ENCODE results near the gene CDR2L.
"Not testable (repeated sequence)": the region's sequence is repeated elsewhere in the genome, so short reads cannot be mapped to it uniquely, and the experiment has no call there.

Gene CDR2L

DNA sequence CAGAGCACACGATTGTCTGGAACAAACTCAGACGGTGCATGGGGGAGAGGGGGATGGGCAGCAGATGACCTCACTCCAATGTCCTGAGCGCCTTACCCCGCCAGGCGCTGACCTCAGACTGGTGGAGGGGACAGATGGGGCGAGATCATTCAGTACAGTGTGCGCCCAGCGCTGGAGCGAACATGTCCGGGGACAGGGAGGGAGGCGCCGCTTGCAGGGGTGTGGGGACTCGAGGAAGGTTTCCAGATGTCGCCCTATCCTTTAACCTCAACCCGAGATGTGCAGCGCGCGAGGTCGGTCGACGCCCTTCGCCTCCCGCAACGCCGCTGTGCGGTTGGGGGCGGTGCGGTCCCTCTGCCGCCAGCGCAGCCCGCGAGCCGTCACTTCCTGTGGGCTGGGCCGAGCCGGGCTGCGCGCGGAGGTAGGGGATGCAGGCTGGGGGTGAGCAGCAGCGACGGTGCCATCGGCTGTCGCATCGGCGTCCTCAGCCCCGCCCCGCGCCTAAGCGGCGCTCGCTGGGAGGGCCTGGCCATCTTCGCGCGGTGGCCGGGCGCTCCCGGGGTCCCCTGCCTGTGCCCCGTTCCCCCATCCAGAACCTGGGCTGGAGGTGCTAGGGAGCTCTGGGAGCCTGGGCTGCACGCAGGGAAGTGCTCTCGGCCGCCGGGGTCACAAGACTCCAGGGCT lies 5.3 kb upstream of the CDR2L start:
- DNase-seq (ENCODE audit: low read depth in 2 of 2) = peak; percentile 45 to 74

DNA sequence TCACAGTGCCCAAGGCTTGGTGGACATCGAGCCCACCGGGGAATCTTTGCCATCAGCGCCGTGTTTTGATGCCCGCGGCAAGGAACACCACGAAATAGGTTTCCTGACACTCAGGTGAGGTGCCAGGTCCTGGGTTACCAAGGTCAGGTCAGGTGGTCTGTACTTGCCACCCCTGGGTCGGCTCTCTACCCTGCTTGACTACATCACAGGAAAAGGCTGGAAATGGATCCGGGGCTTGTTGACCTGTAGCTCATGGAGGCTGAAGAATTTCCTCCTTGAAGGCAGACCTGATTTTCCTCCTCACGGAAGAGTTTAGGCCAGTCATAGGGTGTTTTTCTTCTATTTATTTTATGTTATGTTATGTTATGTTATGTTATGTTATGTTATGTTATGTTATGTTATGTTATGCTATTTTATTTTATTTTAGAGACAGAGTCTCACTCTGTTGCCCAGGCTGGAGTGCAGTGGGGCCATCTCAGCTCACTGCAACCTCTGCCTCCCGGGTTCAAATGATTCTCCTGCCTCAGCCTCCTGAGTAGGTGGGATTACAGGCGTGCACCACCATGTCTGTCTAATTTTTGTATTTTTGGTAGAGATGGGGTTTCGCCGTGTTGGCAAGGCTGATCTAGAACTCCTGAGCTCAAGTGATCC lies 4.6 kb upstream of the CDR2L start:
- DNase-seq (ENCODE audit: low read depth in 2 of 2) = not testable (repeated sequence)

DNA sequence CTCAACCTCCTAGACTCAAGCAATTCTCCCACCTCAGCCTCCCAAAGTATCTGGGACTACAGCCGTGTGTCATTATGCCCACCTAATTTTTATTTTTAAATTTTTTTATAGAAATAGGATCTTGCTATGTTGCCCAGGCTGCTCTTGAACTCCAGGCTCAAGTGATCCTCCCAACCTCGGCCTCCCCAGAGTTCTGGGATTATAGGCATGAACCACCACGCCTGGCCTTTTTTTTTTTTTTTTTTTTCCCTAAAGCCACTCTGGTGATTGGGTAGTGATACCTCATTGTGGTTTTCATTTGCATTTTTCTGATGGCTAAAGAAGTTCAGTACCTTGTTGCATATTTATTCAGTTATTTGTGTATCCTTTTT lies 1.2 kb upstream of the CDR2L start:
- DNase-seq (ENCODE audit: low read depth in 2 of 2) = no peak

DNA sequence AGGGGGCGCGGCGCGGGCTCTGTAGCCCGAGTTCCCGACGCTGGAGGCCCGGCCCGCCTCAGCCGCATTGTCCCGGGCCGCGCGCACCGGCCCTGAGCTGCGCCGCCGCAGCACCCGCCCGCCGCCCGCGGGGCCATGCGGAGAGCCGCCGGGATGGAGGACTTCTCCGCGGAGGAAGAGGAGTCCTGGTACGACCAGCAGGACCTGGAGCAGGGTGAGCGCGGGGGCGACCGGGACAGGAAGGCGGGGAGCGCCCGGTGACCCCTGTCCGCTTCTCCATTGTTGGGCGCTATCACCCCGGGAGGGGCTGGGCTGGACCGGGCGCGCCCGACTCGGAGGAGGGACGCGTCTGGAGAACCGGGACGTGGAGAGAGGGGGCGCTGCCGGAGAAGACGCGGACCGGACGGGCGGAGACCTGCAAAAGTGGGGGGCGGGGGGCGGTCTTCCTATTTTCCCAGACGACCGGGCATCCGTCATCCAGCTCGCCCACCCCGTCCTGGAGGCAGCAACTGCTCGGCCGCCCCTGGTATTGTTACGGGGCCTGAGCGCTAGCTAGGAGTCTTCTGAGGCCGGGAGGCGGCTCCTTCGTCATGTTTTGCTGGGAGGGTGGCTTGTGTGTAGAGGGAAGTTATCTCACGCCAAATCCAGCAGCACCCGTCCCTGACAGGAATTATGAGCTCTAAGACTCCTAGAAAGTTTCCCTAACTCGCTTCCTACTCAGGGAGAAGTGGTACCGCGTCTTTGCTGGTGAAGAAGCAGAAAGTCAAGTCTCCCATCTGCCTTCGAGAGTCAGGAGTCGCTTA lies 678 bp downstream of the CDR2L start:
- DNase-seq (ENCODE audit: low read depth in 2 of 2) = no peak

DNA sequence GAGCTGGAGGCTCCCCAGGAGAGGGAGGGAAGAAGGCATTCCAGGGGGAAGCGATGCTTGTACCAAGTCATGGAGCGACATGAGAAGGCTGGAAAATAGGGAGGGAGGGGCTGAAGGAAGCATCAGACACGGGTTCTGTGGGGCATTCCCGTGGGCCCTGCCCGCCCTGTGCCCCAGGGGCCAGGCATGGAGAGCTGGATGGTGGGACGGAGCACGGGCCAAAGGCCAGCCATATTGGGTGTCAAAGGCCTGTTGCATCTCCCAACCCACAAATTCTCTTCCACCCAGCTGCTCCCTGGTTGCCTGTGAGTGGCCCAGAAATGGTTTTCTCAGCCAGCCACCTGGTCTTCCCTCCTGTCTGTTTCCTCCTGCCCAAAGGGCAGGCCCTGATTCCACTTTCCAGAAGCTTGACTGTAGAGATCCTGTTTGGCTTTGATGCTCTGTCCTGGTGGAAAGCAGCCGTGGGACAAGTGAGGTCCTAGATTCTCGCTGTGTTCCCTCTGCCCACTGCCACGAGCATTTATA lies 3.2 kb downstream of the CDR2L start:
- no peak for DNase-seq (ENCODE audit: low read depth in 2 of 2)

DNA sequence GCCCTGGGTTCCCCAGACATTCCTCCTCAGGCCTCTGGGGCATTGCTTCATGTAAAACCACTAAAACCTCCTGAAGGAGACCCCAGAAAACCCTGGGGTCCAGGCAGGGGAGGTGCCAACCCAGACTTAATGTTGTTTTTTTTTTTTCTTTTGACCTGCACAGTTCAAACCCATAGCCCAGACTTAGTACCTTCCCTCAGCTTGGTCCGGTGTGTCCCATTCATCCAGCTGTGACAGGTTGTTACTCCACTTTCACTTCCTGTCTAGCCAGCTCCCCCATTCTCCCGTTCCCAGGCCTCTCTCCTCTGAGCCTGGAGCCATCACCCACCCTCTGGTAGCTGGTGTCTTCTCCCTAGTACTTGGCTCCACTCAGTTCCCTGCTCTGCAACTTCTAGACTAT lies 4.8 kb downstream of the CDR2L start:
- no peak for DNase-seq (ENCODE audit: low read depth in 2 of 2)

DNA sequence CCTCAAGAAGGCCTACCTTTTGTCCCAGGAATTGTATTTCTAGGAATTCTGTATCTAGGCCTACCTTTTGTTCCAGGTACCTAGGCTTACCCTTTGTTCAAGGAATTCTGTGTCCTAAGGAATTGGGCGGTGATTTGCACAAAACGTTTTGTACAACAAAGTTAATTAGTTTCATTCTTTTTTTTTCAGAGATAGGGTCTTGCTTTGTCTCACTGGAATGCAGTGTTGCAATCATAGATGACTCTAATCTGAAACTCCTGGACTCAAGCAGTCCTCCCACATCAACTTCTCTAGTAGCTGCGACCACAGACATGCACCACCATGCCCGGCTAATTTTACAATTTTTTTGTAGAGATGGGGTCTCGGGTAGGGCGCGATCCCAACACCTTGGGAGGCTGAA lies 7.0 kb downstream of the CDR2L start:
- DNase-seq (ENCODE audit: low read depth in 2 of 2) = no peak

DNA sequence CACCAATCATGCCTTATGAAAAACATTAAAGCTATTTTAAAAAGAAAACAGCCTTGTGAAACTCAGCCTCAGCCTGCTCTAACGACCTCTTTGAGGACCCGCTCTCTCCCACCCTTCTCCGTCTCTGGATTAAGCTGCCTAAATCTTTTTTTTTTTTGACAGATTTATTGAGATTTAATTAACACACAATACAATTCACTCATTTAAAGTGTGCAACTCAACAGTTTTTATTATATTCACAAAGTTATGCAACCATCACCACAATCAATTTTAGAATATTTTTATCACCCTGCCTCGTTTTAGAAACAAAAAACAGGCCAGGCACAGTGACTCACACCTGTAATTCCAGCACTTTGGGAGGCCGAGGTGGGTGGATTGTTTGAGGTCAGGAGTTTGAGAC lies 8.4 kb downstream of the CDR2L start:
- DNase-seq (ENCODE audit: low read depth in 2 of 2) = no peak

DNA sequence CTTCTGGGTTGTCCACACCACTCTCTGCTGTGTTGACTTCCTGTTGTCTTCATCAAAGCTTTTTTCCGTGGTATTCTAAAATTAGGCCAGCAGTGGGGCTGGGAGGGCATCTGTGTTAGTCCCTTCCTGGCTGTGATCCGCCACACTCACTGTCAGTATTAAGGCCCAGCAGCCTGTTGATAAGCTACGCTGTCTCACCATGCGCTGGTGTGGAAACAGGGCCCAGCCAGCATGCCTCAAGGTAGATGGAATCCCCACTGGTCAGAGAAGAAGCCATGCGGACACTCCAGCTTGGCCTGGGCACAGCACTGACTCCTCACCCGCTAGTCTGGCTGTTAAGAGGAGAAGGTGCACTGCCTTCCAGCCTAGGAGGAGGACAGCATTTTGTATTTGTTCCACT lies 11.4 kb downstream of the CDR2L start:
- DNase-seq (ENCODE audit: low read depth in 2 of 2) = no peak

DNA sequence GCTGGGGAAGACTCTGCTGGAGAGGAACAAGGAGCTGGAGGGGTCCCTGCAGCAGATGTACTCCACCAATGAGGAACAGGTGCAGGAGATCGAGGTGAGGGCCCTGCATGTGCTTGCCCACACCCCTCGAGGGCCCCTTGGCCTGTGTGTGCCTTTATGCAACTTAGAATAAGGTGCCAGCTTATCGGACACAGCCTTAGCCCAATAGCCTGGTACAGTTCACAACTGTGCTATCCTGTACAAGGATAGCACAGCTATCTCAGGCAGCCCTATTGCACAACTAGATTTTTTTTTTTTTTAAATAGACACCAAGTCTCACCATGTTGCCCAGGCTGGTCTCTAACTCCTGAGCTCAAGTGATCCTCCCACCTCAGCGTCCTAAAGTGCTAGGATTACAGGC lies 12.1 kb downstream of the CDR2L start:
- no peak for DNase-seq (ENCODE audit: low read depth in 2 of 2)

DNA sequence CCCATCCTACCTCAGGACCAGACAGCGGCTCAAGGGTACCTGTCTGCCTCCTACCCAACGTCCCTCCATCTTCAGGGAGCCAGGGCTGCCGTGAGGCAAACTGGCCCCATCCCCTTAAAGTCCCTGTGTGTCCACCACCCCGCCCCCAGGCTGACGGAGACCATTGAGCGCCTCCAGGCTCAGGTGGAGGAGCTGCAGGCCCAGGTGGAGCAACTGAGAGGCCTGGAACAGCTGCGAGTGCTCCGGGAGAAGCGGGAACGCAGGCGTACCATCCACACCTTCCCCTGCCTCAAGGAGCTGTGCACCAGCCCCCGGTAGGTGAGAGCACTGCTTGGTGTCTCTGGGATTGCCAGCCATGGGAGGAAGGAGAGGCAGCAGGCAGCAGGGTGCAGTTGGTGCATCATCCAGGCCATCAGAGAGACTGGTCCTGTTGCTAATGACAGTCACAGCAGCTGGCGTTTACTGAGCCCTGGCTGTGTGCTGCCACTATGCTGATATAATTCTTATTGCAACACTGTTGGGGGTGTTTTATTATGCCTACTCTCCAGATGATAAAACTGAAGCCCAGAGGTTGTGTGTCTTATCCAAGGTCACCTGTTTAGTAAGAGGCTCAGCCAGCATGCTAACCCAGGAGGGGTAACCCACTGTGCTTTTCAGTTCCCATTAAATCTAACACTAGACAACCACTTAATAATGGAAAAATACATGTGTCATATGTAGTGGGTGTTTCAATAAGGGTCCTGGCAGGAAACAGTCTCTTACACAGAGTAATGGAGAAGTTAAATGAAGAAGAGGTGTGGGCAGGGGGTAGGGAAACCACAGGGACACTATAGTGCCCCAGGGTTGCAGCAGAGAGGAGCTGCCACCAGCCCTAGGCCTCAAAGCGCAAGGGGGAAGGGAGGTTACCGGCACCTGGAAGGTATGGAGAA lies 14.7 kb downstream of the CDR2L start:
- no peak for DNase-seq (ENCODE audit: low read depth in 2 of 2)

DNA sequence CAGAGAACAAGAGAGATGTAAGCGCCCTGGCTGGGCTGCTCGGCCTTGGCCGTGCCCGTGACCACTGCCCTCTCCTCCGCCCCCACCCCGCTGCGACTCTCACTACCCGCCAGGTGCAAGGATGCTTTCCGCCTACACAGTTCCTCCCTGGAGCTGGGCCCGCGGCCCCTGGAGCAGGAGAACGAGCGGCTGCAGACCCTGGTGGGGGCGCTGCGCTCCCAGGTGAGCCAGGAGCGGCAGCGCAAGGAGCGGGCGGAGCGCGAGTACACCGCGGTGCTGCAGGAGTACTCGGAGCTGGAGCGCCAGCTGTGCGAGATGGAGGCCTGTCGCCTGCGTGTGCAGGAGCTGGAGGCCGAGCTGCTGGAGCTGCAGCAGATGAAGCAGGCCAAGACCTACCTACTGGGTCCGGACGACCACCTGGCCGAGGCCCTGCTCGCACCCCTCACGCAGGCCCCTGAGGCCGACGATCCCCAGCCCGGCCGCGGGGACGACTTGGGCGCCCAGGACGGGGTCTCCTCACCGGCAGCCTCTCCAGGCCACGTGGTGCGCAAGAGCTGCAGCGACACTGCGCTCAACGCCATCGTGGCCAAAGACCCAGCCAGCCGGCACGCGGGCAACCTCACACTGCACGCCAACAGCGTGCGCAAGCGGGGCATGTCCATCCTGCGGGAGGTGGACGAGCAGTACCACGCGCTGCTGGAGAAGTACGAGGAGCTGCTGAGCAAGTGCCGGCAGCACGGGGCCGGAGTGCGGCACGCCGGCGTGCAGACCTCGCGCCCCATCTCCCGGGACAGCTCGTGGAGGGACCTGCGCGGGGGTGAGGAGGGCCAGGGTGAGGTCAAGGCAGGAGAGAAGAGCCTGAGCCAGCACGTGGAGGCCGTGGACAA lies 15.9 kb downstream of the CDR2L start:
- no peak for DNase-seq (ENCODE audit: low read depth in 2 of 2)

DNA sequence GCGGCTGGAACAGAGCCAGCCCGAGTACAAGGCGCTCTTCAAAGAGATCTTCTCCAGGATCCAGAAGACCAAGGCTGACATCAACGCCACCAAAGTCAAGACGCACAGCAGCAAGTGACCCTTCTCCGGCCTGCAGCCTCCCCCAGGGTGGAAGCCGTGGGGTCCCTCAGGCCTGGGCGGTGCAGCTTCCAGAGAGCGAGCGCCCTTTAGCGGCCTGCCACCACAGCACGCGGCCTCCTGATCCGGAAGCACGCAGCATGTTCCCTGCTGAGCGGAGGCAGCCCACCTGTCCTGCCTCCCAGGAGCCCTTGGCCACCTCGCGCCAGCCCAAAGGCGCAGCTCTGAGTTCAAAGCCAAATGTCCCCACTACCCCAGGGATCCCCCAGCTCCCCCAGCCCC lies 16.5 kb downstream of the CDR2L start:
- no peak for DNase-seq (ENCODE audit: low read depth in 2 of 2)

DNA sequence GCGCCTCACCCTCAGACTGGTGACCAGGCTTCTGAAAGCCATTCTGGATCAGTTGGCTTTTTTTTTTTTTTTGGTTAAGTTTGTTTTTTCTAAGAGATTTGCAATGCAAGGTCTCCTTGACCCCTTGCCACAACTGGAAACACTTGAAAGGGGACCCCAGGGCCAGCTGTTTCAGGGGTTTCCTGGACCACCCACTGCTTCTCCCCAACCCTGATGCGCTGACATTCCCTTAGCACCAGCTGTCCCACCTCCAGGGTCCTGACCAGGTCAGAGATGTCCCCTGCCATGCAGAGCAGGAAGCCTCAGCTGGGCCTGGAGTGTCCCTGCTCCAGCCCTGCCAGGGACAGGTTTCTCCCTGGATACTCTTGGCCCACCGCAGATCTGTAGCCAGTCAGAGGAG lies 16.9 kb downstream of the CDR2L start:
- no peak for DNase-seq (ENCODE audit: low read depth in 2 of 2)

DNA sequence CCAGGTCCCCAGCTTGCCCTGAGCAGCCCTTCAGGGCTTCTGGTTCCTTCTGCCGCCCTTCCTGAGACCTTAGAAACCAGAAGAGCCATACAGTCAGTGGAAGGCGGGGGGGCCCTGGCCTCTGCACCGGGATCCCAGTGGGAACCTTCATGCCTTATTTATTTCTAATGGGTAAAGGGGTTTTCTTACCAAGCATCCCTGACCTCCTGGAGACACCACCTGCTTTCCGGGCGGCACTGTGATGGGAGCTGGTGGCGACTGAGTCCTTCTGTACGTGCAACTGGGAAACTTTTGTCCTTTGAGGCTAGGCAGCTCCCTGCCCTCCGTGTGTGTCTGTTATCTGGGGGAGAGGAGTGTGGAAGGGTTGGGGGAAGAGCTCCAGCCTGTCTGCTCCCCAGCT lies 17.9 kb downstream of the CDR2L start:
- DNase-seq (ENCODE audit: low read depth in 2 of 2) = no peak

DNA sequence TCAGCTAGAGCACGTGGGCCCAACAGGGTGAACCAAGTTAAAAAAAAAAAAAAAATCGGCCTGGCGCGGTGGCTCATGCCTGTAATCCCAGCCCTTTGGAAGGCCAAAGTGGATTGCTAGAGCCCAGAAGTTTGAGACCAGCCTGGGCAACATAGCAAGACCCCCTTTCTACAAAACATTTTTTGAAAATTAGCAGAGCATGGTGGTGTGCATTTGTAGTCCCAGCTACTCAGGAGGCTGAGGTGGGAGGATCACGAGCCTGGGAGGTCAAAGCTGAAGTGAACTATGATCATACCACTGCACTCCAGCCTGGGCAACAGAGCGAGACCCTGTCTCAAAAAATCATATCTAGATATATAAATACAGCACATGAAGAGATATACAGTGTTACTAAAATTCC lies 18.7 kb downstream of the CDR2L start:
- DNase-seq (ENCODE audit: low read depth in 2 of 2) = not testable (repeated sequence)

DNA sequence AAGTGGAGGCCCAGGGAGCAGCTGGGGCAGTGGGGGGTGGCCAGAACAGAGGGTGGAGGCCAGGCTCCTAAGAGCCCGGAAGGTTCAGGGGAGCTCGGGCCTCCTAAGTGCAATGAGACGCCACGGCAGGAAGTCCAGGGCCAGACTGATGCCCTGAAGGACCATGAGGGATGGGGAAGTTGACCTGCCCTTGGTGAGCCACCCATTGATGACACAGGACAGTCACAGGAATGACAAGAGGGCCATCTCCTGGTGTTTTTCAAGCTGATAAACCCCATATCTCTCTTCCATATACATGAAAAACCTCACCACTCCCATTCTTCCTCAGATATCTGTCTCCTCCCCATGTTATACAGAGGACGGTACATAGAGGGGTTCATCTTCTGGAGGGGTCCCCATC lies 19.2 kb downstream of the CDR2L start:
- DNase-seq (ENCODE audit: low read depth in 2 of 2) = no peak

DNA sequence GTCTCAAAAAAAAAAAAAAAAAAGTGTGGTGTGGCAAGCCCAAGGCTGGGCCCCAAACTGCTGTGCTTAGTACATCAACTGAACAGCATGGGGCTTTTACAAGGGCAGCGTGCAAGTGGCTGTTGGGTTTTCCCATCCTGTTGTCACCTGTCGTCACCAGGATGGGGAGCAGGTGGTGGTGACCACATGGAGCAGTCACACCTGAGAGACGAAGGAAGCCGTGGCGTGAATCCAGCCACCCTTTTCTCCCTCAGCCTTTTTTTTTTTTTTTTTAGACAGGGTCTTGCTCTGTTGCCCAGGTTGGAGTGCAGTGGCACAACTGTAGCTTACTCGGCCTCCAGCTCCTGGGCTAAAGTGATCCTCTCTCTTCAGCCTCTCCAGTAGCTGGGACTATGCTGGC lies 20.9 kb downstream of the CDR2L start:
- DNase-seq (ENCODE audit: low read depth in 2 of 2) = no peak

DNA sequence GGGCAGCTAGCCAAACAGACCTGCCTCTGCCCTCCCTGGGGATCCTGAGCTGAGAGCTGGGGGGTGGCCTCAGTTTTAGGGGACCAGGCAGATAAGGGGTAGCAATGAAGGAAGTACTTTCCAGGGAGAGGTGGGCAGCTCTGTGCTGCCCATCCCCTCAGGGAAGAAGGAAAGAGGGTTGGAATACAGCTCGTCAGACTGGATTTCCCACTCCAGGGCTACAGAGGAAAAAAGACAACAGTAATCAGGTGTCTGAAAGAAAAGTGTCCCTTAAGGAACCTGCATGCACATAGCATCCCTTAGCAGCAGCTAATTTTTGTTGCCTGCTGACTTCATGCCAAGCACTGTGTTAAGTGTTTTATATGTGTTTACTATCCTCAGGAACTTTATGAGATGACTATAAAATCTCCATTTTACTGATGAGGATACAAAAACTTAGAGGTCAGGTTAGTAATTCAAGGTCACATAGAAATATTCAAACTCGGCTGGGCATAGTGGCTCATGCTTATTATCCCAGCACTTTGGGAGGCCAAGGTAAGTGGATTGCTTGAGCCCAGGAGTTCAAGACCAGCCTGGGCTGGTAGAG lies 21.8 kb downstream of the CDR2L start:
- no peak for DNase-seq (ENCODE audit: low read depth in 2 of 2)

DNA sequence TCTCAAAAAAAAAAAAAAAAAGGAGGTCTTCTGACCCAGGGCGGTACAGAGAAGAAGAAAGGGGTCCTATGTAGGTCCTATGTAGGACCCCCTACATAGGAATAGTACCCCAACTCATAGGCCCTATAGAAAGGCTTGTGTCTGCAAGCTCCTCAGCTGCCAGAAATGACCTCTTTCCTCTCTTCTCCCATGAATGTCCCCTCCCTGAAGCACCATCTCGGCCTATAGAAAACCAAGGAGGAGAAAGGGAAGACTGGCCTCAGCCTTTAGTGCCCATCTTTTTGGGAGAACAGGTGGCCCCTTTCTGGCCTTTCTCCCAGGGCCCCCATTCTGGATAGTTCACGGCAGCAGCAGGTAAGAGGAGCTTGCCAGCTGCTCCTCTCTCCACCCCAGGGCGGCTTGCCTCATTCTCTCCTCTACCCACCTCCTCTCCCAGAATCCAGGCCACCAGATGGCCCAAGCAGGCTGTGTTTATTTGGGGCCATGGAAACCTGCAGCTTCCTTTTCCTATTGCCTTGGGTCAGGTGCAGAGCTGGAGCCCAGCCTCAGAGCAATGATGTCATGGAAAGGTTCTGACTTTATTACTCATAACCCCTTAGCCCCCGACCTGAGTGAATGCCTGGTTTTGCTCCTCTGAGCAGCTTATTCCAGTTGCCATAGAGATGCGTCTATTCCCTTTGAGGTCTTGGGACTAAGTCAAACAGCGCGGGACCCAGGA lies 23.4 kb downstream of the CDR2L start:
- DNase-seq (ENCODE audit: low read depth in 2 of 2) = no peak
